T-helper 22 cell (primary cell): Measurements from ENCODE around the gene TESK2.
"Not testable (repeated sequence)": the region's sequence is repeated elsewhere in the genome, so short reads cannot be mapped to it uniquely, and the experiment has no call there.

Experiments
- DNase-seq: peaks from one replicate; pipeline ENCODE4 v3.0.0-alpha.2; 2020; ENCODE audit warnings: low read depth

TESK2 gene

GRCh38 chr1:45375104-45376090 is 115.6 kb downstream of the TESK2 start:
- DNase-seq, result no peak

GRCh38 chr1:45373573-45373972 is 117.4 kb downstream of the TESK2 start:
- DNase-seq, result no peak

GRCh38 chr1:45370575-45370974 is 120.4 kb downstream of the TESK2 start:
- DNase-seq, result no peak

- DNase-seq, result no peak
Observed at GRCh38 chr1:45365051-45365450, 125.9 kb downstream of the TESK2 start.

GRCh38 chr1:45364294-45364693 is 126.7 kb downstream of the TESK2 start:
- no peak for DNase-seq

- DNase-seq, result not testable (repeated sequence)
Observed at GRCh38 chr1:45360981-45361380, 130.0 kb downstream of the TESK2 start.

GRCh38 chr1:45359882-45360513 is 131.0 kb downstream of the TESK2 start:
- DNase-seq, result no peak

- DNase-seq, result no peak
Observed at GRCh38 chr1:45356186-45356585, 134.8 kb downstream of the TESK2 start.

GRCh38 chr1:45355683-45356082 is 135.3 kb downstream of the TESK2 start:
- no peak for DNase-seq

- DNase-seq, result no peak
Observed at GRCh38 chr1:45354838-45355237, 136.1 kb downstream of the TESK2 start.

GRCh38 chr1:45353685-45354084 is 137.3 kb downstream of the TESK2 start:
- DNase-seq, result no peak

GRCh38 chr1:45351508-45351907 is 139.5 kb downstream of the TESK2 start:
- no peak for DNase-seq

- DNase-seq, result no peak
Observed at GRCh38 chr1:45348966-45349677, 141.8 kb downstream of the TESK2 start.

- no peak for DNase-seq
Observed at GRCh38 chr1:45348609-45348965, 142.4 kb downstream of the TESK2 start.

GRCh38 chr1:45348020-45348419 is 142.9 kb downstream of the TESK2 start:
- no peak for DNase-seq

- DNase-seq, result no peak
Observed at GRCh38 chr1:45346473-45346872, 144.5 kb downstream of the TESK2 start.

- DNase-seq, result no peak
Observed at GRCh38 chr1:45345014-45345413, 145.9 kb downstream of the TESK2 start.

- no peak for DNase-seq
Observed at GRCh38 chr1:45344499-45344898, 146.5 kb downstream of the TESK2 start.

GRCh38 chr1:45340816-45341466 is 150.0 kb downstream of the TESK2 start:
- no peak for DNase-seq

- DNase-seq, result peak; percentile 85
Observed at GRCh38 chr1:45339789-45340558, 151.0 kb downstream of the TESK2 start, which contains the start of the genes MUTYH and TOE1. TSS of gene MUTYH (minus strand) at chr1:45340440. CDS start at chr1:45334505, 5,935 bp downstream. TSS of gene TOE1 (plus strand) at chr1:45340170. CDS start at chr1:45340253, 83 bp downstream.
